ENCODE data around the gene TBC1D3B.
"Not testable (repeated sequence)": the region's sequence is repeated elsewhere in the genome, so short reads cannot be mapped to it uniquely, and the experiment has no call there.

TBC1D3B gene

DNA sequence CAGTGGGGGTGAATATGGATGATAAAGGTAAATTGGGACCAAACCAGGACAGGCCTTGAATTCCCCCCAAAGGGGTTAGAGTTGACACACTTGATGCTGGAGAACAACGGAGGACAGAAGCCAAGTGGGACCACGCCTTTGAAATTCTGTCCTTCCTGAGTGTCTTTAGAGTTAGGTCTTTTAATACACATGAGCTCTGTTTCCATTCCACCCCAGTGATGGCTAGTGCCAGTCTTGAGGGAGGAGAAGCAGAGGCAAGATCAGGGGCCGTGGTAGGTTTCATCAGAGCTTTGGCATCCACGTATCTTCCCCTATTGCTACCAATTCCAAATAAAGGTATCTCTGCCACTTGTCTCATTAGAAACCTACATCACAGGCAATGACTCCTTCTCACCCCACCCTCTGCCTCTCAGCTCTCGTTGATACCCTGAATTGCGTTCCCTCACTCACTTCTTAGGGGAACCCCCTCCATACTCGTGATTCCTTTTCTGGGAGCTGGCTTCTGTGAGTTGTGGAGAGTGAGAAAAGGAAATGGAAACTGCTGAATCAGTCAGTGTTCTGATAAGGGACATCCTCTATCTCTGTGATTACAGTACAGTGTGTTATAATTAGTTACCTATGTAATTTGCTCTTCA lies 22.5 kb upstream of the TBC1D3B start:
- DNase-seq, result no peak

DNA sequence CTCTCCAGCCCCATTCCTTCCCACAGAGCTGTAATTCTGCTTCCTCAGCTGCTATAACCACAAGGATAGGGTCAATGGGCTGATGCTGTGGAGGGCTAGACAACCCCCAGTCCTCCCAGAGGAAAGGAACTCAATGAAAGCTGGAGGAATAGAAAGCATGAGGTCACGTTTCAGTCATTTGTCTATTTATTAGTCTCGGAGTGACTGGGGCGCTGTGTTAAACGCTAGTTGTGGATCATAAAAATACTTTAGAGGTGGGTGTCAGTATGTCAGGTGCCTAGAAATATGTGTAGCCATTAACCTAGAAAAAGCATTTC lies 20.9 kb upstream of the TBC1D3B start:
- no peak for DNase-seq

DNA sequence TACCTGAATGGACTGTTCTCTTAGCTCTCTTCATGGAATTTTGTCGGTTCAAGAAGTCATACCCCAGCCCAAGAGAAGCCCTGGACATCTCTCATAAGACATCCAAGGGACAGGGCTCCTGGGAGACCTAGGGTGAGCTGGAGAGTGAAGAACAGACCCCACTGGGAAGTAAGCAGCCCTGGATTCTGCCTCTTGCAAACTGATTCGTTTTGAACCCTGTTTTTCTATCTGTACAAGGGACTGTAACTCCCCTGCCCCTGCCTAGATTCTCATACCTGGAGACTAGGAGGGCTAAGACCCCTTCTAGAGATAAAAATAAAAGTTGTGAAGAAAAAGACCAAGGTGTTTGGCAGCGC lies 19.7 kb upstream of the TBC1D3B start:
- DNase-seq, result no peak

DNA sequence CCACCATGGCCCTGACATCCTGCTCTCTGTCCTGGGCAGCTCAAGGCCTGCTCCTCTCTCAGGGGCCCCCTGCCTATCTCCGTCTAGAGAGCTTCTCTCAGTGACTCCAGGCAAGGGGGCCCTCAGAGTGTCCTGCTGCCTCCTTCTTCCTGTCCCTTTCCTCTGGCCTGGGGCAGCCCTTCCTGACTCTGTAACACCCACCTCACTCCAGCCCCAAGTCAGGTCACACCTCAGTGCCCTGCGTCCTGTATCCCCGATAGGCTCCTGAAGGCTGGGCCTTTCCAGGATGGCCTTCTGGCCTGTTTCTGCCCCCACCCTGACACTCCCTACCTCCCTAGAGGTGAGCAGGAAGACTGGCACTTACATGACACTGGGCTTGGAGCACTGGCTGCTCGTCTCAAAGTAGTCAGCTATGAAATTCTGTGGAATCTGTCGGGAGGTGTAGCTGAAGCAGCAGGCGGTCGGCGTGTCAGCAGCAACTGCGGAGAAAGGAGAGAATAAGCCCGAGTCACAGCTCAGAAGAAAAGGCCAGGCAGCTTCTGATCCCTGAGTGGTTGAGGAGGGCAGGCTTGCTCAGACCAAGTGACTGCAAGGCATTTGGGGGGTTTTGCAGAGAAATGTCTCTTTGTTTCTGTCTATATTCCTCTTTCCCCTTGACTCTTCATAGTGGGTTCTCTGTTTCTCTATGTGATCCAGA lies 19.1 kb upstream of the TBC1D3B start:
- no peak for DNase-seq

DNA sequence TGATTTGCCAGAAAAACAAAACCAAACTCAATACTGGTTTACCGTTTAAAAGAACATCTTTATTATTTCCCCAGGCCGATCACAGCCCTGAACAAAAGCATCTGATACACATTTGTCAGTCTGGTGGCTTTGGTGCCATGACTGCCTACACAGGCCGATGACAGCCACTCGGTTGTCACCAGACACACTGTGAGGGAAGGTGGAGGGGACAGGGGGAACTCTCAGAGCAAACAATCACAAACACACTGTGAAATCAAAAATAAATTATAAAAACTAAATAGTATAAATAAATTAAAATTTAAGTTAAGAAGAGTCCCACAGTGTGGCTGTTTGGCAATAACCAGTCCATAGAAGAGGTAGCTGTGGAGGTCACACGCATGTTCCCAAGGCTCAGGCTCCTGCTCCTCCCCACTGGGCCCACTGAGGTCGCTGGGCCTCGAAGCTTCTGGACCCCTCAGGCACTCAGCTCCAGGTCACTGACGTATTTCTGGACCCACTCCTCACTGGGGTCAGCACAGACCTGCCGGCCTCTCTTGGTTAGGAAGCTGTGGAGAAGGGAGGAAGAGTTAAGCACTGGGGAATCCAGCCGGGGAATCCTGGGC lies 18.5 kb upstream of the TBC1D3B start:
- not testable (repeated sequence) for DNase-seq

DNA sequence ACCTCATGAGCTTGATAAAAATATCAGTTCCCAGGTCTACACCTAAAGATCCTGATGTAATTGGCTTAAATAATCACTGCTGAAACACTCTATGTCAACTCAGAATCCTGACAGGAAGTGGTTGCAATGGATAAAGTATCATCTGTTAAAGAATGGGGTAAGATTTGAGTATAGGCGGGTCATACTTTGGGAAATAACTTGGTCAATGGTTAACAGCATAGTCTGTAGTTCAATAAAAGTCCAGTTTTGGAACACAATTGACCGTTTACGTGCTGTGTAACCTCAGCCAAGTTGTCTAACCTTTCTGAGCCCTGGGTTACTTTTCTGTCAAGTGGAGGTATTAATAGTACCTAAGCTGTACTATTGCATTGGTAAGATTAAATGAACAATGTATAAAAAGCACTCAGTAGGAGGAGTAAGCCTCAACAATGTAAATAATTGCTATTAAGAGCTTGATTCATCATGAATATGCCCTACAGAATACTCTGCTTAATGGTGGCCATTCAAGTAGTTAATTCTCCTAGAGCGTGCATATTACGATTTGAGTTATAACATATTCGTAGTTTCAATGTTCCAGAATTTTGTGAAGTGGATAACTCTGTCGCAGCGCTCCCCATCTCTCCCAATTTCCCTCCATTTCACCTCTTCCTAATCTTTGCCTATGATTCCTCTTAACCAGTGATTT lies 17.9 kb upstream of the TBC1D3B start:
- DNase-seq, result not testable (repeated sequence)

DNA sequence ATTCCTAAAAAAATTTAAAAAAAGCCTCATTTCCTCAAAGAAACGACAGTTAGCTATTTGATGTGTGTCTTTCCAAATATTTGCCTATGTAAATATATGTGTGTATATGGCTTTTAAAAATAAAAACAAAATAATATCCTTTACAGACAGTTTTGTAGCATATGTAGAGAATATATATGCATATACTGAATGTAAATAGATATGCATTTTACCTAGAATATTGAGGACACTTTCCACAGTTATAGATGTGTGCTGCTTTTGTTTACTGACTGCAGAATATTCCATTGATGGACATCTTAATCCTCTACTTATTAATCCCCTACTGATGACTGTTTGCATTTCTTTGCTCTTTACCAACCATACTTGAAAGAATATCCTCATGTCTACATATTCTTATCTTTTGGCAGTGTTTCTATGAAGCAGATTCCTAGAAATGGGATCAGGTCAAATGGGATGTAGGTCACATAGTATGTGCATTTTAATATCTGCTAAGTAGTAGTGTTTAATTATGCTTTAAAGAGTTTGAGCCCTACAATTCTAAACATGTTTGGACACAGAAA lies 16.9 kb upstream of the TBC1D3B start:
- DNase-seq, result no peak

DNA sequence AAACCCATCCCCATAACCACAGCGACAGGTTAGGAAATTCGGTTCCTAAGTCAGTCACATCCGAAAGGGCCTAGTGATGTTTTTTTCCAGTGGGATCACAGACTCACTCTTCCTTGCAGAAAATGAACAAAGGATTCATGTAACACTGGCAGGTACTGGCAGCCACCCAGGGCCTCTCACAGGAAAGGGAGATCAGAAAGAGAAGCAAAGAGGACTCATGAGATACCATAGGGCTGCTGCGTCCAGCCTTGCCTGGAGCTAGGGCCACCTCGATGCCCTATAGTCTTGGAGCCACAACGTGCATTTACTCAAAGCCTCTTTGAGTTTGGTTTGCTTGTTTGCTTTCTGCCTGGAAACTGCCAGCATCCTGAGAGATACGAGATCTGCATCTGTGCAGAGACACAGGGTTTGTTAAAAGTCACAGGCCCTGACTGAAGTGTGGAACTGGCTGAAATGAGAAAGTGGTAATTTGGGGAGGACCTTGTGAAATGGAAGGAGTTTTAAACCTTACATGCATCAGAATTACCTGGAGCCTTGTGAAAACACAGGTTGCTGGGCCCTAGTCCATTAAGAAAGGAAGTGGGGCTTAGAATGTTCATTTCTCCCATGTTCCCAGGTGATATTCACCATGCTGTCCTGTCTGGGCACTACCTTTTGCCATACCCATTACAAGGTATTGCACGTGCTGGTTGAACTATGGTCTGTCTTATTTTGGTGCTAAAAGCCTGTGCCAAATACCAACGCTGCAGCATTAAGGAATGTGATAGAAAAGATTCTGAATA lies 14.3 kb upstream of the TBC1D3B start:
- DNase-seq, result not testable (repeated sequence)

DNA sequence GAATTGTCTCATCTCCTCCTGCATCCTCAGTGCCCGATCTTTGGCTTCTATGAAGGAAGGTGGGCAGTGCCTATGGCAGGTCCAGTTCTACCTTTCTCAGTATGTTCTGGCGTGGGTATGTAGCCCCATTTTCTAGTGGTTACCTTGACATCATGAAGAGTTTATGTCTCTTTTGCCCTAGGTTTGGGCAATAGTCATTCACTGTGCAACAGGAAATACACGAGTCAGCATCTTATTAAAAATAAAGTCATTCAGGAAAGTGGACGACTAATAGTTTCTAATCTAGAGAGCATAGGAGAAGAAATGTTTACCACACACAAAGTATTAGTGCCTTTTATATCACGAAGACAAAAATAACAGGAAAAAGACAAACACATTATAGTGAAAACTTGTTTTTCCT lies 13.6 kb upstream of the TBC1D3B start:
- DNase-seq, result not testable (repeated sequence)

DNA sequence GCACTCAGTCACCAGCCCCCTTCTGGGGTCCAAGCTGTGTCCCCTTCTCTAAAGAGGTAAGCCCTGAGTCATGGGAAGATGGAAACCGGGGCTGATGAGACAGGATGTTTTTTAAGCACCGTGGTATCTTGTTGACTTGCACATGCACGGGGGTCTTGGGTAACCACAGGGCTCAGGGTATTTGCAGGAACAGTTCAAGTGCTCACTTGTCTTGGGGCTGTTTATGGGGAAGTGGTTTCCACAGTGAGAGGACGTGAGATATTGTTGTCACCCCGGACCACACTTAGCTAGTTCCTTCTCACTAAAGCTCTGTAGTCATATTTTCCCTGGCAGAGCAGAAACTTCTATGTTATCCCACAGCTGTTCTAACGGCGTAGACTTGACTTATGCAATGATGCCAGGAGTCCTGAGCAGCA lies 12.5 kb upstream of the TBC1D3B start:
- no peak for DNase-seq

DNA sequence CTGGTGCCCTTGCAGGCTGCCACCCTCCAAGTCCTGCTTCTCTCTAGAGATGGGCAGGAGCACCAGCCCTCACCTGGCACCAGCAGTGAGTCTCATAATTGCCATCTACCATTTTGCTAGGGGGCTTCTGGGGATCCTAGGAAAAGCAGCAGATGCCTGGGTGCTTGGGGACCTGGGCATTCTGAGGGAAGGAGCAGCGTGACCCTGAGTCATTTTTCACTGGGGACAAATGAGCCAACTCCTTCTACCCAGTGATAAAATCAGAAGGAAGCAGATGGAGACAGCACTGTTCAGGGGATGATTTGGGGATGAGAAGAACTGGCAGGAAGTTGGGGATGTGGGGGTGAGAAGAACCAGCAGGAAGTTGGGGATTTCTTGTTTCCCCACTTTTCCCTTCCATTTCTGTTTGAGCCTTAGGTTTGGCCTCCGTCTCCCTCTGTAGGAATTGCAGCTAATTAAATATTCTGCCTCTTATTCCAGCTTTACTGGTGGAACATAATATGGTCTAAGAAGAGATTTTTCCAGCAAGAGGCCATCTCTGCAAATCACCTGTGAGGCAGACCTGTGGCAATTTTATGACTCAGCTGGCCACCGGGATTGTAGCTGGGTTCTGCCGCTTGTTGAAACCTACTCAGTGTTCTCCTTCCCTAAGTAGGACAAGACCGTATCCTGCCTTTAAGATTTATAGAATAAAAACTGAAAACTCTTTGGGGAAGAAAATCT lies 11.7 kb upstream of the TBC1D3B start:
- not testable (repeated sequence) for DNase-seq

DNA sequence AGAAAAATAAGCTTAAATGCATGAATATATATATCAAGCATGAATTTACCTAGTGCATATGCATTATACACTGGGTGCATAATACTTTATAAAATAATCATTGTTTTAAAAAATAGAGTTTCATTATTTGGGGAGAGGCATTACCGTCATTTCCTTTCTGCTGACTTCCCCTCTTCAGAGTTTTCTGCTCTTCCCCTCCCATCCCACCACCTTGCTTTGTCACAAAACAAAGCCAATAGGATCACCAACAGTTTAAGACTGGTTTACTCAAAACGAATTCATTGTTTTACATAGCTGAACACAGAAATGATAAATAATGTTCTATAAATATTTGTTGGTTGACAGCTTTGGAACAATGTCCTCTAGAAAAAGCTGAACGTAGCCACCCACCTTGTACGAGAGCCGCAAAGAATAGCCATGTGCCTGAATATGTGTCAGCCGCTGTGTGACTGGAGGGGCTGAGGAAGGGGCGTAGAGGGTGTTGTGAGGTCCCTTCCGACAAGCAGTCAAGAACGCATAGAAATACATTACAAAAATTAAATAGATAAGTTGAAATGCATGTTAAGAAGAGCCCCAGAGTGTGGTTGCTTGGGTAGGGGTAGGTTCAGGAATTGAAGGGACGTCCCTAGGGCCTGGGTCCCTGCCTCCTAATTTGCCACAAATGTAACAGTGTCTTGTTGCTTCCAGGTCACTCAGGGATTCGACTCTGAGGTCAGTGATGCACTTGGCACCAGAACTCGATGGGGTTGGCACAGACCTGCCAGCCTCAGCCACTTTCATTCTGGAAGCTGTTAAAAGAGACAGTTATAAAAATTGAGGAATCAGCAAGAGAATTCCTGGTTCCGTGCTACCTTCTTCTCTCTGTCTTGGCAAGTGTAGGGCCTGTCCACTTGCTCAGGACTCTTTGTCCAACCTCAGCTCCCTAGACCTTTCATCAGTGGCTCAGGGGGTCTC lies 10.7 kb upstream of the TBC1D3B start:
- DNase-seq, result not testable (repeated sequence)

DNA sequence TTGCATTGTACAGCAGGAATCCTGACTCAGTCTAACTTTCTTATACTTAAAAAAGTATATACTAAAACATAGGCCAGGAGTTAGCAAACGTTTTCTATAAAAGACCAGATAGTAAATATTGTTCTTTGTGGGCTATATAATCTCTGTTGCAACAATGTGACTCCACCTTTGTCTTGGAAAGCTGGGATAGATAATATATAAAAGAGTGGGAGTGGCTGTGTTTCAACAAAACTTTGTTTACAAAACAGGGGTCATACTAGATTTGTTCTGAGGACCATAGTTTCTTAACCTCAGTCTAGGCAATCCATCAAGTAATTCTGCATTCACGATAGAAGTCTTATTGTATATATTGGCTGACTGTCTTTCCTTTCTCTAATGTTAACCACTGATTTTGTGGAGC lies 9.0 kb upstream of the TBC1D3B start:
- DNase-seq, result no peak

DNA sequence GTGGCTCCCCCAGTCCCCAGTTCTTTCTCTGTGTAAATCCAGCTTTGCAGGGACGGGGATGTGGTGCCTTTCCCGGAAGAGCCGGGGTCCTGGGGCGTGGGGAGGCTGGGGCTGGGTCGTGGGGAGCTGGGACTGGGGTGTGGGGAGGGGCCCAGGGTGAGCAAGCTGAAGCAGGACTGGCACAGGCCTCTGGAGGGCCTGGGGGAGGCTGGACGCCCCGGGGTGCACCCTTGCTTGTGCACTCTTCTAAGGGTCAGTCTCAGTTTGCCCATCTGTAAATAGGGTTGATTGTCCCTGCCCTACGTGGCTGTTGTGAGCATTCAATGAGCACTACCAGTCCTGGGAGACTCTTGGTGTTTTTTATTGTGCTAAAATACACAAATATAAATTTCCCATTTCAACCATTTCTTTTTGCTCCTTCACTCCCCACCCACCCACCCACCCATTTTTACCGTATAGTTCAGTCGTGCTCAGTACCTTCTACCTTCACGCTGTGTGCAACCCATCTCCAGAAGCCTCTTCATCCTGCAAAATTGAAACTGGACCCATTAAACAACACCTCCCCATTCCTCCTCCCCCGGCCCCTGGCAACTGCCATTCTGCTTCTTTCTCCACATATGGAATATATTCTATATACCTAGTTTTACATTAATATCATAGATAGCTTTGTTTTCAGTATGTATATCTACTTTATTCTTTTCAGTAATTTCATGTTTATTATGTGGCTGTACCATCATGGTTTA lies 7.8 kb upstream of the TBC1D3B start:
- DNase-seq, result no peak

DNA sequence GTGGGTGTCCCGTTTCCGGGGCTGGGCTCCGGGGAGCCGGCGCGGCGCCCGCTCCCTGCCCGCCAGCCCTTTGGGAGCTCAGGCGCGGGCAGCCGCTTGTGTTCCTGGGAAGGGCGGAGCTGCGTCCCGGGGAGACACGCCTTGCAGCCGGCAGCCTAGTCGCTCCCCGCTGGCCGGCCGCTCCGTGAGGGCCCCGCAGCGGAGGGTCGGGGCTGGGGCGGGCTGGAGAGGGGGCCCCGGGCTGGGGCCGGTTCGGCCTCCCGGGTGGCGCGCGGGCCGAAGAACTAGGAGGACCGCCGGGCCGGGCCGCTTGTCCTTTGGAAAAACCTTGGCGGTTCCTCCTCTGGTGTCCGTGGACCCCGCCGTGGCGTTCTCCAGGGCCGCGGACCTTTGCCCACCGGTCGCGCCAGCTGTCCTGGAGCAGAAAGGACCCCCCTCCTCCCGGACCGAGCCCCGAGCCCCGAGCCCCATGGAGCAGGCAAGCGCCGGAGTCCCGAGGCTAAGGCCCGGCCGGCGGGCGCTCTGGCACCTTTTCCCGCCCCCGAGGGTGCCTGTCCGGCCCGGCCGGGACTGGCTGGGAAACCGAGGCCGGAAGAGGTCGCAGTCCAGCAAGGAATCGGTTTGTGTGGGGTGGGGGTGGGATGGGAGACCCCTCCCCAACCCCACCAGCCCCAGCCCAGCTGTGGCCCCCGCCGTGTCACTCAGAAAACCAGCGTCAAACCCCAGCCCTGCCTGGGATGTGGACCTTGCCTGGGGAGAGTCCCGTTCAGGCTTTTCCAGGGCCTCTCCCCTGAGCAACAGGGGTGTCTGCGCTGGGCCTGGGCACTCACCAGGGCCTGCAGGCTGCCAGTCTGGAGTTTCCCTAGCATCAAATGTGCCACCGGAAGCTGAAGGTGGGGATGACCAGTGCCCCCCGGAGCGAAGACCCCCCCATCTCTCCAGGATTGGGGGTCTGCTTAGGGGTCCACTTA lies 6.8 kb upstream of the TBC1D3B start:
- DNase-seq, result no peak

DNA sequence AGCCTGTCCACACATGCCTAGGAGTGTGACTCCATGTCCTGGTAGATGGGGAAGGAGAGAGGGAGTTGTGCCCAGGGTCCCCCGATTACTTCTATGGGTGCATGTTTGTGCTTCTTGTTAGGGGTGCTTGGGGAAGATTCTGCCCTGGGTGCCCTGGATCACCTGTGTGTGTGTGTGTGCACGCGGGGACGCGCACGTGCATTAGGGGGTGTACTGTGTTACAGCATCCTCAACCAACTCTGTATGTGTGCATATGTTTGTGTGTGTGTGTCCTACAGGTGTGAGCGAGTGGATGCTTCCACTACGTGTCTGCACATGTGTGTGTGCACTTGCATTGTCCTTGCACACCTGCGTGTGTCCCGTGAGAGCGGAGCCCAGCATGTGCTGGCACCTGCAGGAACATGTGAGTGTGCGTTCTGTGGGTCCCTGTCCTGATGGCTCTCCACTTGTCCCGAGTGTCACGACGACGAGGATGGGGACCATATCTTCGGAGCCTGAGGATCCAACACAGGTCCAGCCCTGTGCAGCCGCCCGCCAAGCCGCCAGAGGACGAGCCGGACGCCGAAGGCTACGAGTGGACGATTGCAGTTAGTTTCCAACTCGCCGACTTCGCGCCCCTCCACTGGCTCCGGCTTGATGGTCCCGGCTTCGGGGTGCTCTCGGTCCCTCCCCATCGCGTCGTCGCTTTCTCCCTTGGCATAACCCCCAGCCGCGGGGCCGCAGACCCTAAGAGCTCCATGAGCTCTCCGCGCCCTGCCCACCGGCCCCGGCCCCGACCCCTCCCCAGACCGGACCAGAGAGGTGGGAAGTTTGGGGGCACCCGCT lies 6.0 kb upstream of the TBC1D3B start:
- DNase-seq, result no peak

DNA sequence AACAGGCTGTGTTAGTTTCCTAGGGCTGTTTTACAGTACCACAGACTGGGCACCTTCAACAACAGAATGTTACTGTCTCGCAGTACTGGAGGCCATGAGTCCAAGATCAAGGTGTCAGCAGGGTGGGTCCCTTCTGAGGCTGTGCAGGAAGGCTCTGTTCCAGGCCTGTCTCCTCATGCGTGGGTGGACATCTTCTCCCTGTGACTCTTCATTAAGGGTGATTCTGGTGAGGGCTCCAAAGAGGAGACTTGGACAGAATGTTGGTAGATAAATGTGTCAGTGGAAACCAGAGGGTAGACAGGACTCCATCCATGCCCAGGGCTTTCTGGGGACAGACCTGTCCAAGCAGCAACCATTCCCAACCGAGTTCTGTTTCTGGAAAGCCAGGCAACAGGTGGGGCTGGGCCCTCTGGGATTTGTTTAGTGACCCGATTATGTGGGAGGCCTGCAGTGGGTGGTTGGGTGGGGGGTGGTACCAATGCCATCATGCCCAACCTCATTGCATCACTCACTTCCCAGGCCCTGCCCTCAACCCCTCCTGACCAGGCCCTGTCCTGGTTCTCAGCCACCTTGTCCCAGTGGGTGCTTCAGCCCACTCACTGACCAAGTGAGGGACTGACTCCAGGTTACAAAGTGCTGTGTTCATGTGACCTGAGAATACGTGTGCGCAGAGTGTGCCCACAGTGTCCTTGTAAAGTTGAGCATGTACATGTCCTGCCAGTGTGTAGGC lies 5.2 kb upstream of the TBC1D3B start:
- DNase-seq, result not testable (repeated sequence)
